ENCODE results near the gene ATAT1. TPM values are rescaled to one million over a fixed set of nuclear protein-coding genes. Genes with fewer than 3 reads are reported as not detected.

The ATAT1 gene
- total and polyA plus RNA-seq, 2 of the 13 experiments (the other 11 are each of a cell fraction or from before 2014, with no cell fraction given), result 9.2 to 23.6 TPM

GRCh38 chr6:30616811-30617564, 9.7 kb upstream of the ATAT1 start, which contains the start of gene PPP1R10 (continued):
- TF ChIP-seq ZNF407 (CRISPR knock-in tag; IDR thresholded peaks at IDR 0.05; ENCODE audit: not compliant biosample characterization) (no peak), MLLT10 (CRISPR knock-in tag; IDR thresholded peaks at IDR 0.05) (peak; percentile 95; the same call in 1 of the 2 replicates), AGO1 (IDR thresholded peaks at IDR 0.05; ENCODE audit: low read depth, low read length, poor library complexity, severe bottlenecking) (no peak), ZNF713 (CRISPR knock-in tag; IDR thresholded peaks at IDR 0.05) (no peak), NFKB2 (CRISPR knock-in tag; IDR thresholded peaks at IDR 0.05; ENCODE audit: borderline replicate concordance) (peak; percentile 64), ZNF484 (CRISPR knock-in tag; IDR thresholded peaks at IDR 0.05; ENCODE audit: borderline replicate concordance, low read depth) (no peak), CENPT (CRISPR knock-in tag; IDR thresholded peaks at IDR 0.05; ENCODE audit: low read depth) (no peak), POLR2AphosphoS2 (IDR thresholded peaks at IDR 0.05; ENCODE audit: low read depth, low read length) (peak; percentile 100), SIN3B (IDR thresholded peaks at IDR 0.05; ENCODE audit: low read length) (peak; percentile 74; the same call in 1 of the 2 replicates), MTA3 (CRISPR knock-in tag; IDR thresholded peaks at IDR 0.05) (no peak), HNF4G (IDR thresholded peaks at IDR 0.05; ENCODE audit: borderline replicate concordance, low read depth, low read length) (no peak; the same call in 1 of the 2 replicates), HNF4G (CRISPR knock-in tag; IDR thresholded peaks at IDR 0.05; ENCODE audit: borderline replicate concordance, low read depth) (no peak), RBM22 (optimal IDR thresholded peaks at IDR 0.05; ENCODE audit: low read length) (peak; percentile 98), ZNF33A (CRISPR knock-in tag; IDR thresholded peaks at IDR 0.05; ENCODE audit: borderline replicate concordance) (no peak), ZBTB44 (CRISPR knock-in tag; IDR thresholded peaks at IDR 0.05) (no peak), REPIN1 (CRISPR knock-in tag; IDR thresholded peaks at IDR 0.05; ENCODE audit: borderline replicate concordance, low read depth) (peak; percentile 90), POLR2A (IDR thresholded peaks at IDR 0.05; ENCODE audit: insufficient read depth in 1 of 2, low read depth in 2 of 2, low read length in 2 of 2) (peak; percentile 98 to 100), ZNF138 (CRISPR knock-in tag; IDR thresholded peaks at IDR 0.05; ENCODE audit: low read depth) (peak; percentile 81; the same call in 1 of the 2 replicates), ZNF317 (CRISPR knock-in tag; IDR thresholded peaks at IDR 0.05) (no peak), ZNF33B (CRISPR knock-in tag; IDR thresholded peaks at IDR 0.05) (peak; percentile 89; the same call in 1 of the 2 replicates), GFI1 (CRISPR knock-in tag; IDR thresholded peaks at IDR 0.05; ENCODE audit: borderline replicate concordance) (no peak; the same call in 1 of the 2 replicates)
